Central memory CD4-positive, alpha-beta T cell (primary cell): Measurements from ENCODE around the gene PBX4.

Experiments
- DNase-seq: peaks from one replicate; pipeline ENCODE4 v3.0.0; 2022

Gene PBX4

GRCh38 chr19:19647037-19647835, 28.7 kb upstream of the PBX4 start:
- no peak for DNase-seq

GRCh38 chr19:19645233-19645870, 26.9 kb upstream of the PBX4 start:
- no peak for DNase-seq

GRCh38 chr19:19644054-19644388, 25.5 kb upstream of the PBX4 start:
- no peak for DNase-seq

- DNase-seq: peak; percentile 85
Observed at GRCh38 chr19:19643158-19644053, 24.9 kb upstream of the PBX4 start, which contains the start of gene GMIP. GMIP (minus strand) TSS chr19:19643657; CDS start chr19:19643529, 128 bp downstream.

GRCh38 chr19:19642506-19643157, 24.1 kb upstream of the PBX4 start:
- DNase-seq: no peak

GRCh38 chr19:19637523-19638251, 19.2 kb upstream of the PBX4 start:
- no peak for DNase-seq

- DNase-seq: no peak
Observed at GRCh38 chr19:19637186-19637522, 18.7 kb upstream of the PBX4 start.

GRCh38 chr19:19636573-19637185, 18.2 kb upstream of the PBX4 start:
- DNase-seq: no peak

GRCh38 chr19:19635313-19635702, 16.8 kb upstream of the PBX4 start:
- no peak for DNase-seq

GRCh38 chr19:19634516-19635312, 16.2 kb upstream of the PBX4 start:
- no peak for DNase-seq

- no peak for DNase-seq
Observed at GRCh38 chr19:19633711-19634515, 15.4 kb upstream of the PBX4 start.

- no peak for DNase-seq
Observed at GRCh38 chr19:19632661-19633060, 14.2 kb upstream of the PBX4 start.

GRCh38 chr19:19631346-19631745, 12.9 kb upstream of the PBX4 start:
- DNase-seq: no peak

GRCh38 chr19:19630426-19630825, 11.9 kb upstream of the PBX4 start:
- no peak for DNase-seq

- DNase-seq: no peak
Observed at GRCh38 chr19:19630062-19630414, 11.6 kb upstream of the PBX4 start.

GRCh38 chr19:19628501-19629134, 10.1 kb upstream of the PBX4 start:
- no peak for DNase-seq

- DNase-seq: peak; percentile 80
Observed at GRCh38 chr19:19627621-19628500, 9.4 kb upstream of the PBX4 start, which contains the start of gene LPAR2. LPAR2 (minus strand) TSS chr19:19628220; CDS start chr19:19627275, 945 bp downstream.
